HG02852 (cell line): ENCODE results near the gene PGBD5.

ENCODE experiments used
- ATAC-seq: cut with Tn5 transposase; IDR thresholded peaks from one replicate; pipeline ENCODE4 v1.9.1; 2021; ENCODE audit warnings: mild to moderate bottlenecking, moderate library complexity; ENCODE audit not compliant: unreplicated experiment

PGBD5 gene

DNA sequence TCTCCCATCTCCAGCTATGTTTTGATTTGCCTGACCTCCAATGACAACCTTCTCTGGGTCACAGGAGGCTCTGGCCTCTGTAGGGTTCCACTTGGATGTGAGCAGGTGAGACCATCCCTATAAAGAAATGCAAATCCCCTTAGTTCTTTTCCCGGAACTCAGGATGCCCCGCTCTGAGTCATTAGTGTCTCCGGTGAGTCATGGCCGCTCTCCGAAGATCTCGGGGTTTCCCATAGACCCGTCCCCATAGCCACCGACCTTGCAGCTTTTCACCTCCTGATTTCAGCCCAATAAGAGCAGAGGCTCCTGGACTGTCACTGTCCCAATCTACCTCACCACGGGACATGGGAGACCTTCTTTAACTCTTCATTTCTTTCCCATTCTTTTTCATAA, 98.2 kb downstream of the PGBD5 start:
- ATAC-seq = no peak

DNA sequence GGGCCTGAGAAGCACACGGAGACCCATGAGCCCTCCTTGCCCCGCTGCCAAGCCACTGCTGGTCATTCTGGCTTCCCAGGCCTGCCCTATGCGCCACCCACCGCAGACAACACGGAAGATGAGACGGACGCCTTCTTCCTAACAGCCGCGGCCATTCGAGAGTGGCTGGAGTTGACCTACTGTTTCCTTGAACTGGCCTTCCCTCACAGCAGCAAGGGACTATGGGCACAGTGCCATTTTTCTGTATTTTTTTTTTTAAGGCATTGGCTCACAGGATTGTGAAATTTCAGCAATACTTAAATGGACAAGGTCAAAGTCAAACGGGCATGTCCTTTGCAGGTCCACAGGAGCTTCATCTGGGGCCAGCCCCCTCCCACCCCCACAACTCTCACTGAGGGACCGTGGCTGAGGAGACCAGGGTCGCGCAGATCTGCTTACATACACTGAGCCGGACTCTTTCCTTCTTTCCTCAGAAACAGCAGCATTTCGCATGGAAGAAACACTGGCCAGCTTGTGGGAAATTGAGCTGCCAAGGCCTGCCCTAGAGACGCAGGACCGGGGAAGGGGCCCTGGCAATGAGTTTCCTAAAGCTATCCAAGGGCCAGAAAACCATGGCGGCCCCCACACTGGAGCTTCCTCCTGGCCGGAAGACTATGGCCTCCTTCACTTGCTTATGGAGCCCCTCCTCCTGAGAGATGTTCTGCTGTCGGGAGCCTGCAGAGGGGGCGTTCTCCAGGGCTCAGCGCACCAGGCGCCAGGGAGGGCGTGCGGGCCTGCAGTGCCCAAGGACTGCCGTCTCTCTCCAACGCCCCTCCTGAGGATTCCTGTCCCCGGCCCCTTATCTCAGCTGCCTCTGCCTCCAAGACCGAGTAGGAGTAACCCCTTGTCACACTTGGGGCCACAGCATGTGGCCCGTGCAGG, 98.9 kb downstream of the PGBD5 start:
- ATAC-seq = no peak

DNA sequence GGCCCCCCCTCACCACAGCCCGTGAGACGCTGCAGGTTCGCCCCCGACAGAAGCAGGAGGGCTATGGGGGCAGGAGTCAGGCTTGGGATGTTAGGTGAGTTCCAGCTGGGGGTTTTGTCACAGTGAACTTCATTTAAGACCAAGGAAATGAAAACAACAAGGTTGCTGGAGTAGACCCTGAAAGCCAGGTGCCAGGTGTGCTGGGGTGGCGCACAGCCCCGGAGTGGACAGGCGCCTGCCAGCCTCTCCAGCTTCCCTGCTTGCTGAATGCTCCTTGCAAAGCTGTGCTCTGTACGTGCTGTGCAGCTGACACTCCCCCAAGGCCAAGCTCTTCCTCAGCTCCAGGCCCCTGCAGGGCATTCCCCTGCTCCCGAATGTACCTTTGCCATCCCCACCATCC, 102.4 kb downstream of the PGBD5 start:
- ATAC-seq = no peak

DNA sequence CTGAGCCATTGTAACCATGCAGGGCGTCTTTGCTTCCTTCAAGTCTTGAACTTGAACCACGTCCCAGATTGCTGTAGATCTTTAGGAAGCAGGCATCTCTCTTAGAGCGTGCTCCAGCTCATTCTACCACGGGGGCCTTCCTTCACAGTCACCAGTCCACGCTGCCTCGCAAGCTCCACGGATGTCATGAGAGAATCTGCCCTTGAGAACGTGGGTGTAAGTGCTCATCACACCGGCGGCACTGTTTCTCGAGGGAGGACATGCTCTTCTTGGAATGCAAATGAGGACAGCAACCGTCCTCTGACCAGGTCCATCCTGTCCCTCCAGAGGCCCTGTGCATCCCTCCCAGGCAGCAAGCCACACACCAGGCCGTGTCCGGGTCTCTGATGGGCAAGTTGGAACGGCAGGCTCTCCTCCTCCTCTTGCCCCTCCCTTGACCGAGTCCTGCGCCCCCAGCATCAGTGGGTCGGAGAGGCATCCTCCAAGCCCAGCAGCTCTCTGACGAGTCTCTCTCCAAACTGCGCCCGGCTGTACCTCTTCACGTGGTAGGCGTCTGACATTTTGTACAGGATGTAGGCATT, 103.1 kb downstream of the PGBD5 start:
- no peak for ATAC-seq

DNA sequence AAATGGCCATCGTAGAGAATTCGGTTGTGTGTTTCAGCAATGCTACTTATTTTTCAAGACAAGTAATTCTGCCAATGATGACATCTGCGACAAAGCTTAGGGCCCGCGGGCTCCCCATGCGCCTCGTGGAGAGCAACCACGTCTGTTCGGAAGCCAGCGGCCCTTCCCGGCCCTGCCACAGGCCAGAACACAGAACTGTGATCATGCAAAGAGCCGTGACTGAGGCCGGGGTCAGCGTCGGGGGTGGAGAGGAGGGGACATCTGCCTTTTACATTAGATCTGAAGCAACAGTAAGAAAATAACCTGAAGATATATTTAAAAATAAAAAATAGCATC, 103.7 kb downstream of the PGBD5 start:
- no peak for ATAC-seq

DNA sequence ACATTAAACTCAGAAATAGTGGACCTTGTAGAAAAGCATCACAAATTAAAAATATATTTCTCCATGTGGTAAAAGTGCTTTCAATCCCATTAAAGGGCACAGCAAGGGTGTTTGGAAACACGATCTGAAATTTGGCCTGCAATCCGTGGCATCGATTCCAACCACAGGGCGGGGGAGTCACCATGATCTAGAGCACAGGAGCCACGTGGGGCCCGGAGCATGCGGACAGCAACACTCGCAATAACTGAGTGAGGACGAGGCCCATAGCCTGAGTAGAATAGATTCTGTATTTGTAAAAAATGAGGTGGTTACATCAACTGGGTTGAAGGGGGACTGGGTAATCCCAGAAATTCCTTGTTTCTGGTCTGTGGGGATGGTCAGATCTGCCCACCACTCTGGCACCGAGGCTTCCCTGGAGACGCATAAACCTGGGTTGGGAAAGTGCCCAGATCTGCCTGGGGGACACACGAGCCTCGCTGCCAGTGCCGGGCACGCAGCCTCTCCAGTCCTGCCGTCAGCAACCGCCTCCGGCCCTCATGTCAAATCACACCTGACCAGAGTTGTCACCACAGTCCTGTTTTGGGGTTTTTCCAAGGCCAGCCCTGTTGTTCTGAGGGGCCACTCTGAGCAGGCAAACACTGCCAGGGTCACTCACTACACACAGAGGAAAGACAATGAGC, 104.3 kb downstream of the PGBD5 start:
- no peak for ATAC-seq

DNA sequence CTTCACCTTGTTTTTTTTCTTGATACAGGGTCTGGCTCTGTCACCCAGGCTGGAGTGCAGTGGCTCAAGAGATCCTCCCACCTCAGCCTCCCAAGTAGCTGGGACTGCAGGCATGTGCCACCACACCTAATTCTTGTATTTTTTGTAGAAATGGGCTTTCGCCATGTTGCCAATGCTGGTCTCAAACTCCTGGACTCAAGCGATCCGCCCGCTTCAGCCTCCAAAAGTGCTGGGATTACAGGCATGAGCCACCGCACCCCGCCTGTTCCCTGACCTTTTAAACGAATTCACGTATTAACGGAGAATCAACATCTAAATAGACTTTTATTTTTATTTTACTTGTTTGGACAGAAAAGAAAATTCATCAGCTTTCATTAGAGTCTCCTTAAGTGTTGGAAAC, 104.8 kb downstream of the PGBD5 start:
- ATAC-seq = no peak

DNA sequence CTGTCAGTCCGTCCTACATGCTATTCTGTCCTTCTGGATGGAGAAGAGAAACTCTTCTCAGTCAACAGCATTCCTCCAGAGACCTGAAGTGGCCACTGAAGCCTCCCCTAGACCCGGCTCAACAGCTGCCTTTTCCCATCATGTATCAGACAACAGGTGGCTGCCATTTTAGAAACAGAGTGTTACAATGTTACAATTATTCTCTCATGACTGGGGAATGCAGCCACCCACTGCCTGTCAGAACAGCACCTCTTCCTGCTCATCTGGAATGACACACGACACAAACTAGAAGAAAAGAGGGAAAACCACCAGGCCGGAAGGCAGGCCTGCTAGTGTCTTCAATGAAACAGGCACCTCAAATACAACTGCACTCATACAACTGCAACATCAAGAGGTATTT, 105.3 kb downstream of the PGBD5 start:
- ATAC-seq = no peak

DNA sequence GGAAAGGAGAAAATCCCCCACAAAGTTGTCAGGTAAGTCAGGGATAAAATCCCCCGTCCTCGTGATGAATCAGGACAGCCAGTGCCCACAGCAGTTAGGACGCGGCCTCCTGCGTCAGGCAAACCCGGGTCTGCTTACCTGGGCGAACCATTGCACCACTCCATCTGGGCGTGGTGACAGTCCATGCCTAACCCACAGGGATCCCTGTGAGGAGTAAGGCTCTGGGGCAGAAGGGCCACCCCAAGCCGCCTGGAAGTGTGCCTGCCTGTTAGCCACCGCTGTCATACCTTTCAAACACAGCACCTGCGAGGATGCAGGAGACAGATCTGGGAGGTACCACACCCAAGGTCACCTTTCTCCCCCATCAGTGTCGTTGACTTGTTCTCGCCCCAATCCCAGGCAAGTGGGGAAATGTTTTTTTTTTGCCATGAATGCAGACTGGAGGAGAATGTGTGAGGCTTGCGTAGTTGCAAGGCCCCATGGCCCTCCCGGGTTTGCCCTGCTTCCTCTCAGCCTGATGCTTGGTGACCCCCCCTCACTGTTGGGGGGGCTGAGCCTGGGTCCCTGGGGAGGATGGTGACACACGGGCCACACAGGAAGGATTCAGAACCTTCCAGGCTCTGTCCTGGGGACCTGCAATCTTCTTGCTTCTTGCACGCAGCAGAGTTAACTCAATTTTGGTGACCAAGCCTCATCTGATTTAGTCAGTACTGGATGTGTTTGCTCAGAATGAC, 107.0 kb downstream of the PGBD5 start:
- no peak for ATAC-seq

DNA sequence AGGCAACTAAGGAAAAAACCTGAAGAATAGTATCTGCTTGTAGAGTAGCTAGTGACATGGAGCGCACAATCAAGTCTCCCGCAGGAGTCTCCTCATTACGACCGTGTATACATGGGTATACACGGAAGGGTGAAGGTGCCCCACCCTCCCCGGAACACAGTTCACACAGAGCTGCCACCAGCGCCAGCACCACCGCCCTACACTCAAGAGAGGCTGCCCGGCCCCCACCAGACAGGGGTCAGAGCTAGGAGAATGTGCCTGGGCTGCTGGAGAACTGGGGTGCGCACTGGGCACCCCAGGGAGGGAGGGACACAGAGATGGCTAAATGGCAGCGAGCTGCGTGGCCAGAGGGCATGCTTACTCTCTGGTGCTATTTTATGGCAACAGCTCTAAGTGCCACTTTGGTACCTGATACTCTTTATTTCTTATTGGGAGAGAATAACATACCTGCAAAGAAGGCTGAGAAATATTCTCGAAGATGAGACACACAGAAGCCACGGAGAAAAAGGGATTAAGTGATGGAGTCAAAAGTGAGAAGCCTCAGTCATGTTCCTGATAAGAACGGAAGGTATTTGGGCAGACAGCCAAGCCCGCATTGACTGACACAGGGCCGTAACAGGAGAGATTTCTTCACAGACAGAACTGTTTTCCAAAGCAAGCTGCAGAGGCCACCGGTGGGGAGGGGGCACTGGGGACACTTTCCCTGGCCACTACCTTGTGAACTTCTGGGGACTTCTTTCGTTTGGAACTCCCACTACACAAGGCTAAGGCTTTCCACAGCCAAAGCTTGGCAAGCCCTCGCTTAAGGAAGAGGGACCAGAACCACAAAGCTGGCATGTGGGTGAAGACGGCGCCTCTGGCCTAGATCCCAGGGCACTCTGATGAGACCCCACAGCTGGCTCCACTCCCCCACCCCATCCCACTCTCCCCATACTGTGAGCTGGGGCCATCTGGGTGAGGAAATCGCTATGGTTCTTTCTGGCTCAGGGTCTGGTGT, 108.0 kb downstream of the PGBD5 start:
- no peak for ATAC-seq

DNA sequence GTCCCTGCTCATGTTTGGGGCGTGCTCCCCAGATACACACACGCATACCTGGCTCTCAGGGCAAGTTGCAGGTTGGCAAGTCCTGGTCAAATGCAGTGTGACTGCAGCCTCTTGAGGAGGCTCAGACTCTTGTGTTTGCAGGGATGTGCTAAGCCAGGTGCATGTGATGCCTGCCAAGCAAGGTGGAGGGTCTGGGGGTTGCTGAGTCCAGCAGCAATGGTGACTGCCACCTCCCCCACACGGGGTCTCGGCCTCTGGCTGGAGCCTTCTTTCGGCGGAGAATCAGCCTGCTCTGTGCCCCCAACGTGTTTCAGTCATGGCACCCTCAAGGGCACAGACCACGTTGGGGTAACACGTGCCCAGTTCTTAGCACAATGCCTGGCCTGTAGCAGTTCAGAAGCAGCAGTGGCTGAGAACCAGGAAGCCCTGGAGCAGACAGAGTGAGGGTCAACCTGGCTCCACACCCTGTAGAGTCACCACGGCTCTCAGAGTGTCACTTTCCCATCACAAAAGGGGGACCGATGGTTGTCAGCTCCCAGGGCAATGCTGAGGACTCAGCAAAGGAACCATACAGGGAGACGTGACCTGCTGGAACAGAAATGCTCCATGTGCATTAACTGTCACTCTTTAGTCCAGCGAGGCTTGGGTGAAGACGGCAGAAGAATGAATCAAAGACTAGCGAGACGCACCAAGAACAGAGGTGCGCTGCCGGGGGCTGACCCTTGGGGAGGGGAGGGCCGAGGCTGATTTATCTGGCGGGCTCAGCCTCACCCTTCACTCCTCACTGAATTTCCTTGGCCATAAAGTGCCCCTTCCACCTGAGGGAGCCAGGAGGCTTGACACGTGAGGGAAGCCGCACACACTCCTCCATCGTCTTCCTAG, 109.0 kb downstream of the PGBD5 start:
- no peak for ATAC-seq

DNA sequence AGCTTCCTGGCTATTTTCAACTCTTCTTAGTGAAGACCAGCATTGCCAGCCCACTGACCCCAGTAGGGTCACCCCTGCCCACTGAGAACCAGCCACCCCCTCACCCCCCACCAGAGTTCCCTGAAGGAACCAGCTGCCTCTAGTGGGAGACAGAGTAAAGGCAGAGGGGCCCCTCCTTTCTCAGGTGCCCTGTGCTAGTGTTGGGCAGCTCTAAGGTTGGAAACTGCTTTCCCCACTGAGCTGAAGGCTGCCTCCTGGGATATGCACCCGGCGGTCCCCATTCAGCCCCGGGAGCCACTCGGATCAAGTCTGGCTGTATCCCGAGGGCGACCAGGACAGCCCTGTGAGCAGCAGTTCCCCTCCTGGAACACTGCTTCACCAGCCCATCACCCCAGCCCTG, 111.0 kb downstream of the PGBD5 start:
- ATAC-seq = no peak

DNA sequence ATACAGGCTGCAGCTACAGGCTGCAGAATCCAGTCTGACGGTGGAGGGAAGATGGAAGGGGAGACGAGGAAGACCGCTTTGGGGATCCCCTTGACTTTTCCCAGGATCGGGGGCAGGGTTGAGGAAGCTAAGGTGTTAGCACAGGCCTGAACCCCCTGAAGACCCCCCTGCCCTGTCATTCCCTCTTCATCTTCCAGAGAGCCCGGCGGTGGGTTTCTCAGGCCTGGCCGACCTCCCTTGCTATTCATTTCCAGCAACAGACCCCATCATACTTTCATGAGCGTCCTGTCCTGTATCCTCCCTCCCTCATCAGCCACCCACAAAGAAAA, 112.0 kb downstream of the PGBD5 start:
- ATAC-seq = no peak

DNA sequence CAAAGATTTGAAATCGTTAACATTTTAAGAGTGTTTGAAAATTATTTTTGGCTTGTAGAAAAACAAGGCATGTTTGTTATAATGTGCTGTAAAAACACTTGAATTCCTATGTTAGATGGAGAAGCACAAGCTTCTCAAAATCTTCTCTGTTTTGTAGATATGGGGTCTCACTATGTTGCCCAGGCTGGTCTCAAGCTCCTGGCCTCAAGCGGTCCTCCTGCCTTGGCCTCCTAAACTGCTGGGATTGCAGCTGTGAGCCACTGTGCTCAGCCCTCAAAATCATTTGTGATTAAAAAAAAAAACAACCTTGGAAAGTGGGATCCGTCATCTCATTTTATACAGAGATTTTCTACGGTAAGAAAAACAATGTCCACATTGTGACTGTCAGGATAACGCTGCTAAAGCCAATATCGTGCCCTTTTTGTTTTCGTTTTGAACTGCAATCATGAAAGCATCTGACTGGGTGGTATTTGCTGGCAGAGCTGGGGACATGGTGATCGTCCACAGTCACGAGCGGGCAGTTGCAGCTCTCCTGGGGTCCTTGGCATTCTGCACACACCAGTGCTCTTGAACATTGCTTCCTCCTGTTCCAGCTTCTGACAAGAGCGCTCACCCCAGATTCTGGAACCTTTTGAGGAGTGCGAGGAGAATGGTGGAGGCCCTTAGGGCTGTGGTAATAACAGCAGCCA, 112.5 kb downstream of the PGBD5 start:
- ATAC-seq = no peak

DNA sequence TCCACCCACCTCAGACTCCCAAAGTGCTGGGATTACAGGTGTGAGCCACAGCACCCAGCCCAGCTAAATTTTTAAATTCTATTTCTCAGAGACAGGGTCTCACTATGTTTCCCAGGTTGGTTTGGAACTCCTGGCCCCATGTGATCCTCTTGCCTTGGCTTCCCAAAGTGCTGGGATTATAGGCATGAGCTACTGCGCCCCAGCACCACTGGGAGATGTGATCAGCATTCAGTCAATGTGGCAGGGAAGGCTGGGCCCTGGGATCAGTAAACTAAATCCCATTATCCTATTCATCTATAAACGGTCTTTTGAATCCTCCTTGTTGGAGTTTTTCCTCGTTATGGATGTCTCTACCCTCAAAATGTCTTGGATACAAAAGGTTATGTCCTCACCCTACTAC, 113.5 kb downstream of the PGBD5 start:
- ATAC-seq = no peak

DNA sequence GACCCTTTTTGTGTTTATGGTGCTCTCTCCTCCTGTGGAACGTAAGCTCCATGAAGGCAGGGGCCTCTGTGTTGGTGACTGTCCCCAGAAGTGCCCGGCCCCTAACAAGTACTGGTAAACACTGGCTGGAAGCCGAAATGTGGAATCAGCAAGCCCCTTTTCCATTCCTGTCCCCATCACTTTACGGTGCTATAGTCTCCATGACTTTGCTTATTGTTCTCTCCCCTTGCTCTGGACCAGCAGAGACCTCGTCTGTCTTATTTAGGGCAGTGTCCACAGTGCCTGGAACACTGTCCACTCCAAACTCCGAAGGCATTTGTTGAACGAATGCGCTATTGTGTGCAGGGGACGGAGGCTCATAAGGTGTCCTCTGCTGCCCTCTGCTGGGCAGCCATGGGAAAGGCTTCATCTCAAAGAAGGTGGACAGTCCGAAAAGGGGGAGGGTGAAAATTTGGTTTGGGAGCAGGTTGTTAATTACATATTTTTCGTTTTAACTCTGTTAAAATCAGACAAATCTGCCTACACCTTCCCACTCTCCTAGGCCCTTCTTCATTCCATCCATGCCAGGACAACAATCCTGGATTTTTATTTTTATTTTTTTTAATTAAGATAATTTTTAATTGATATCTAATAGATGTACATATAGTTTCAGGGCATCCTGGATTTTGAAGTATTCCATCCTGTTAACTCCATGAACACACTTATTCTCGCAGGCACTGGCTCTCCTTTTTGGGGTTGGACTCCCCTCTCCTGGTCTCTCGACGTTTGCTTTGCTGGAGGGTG, 115.6 kb downstream of the PGBD5 start:
- peak; percentile 67 for ATAC-seq

DNA sequence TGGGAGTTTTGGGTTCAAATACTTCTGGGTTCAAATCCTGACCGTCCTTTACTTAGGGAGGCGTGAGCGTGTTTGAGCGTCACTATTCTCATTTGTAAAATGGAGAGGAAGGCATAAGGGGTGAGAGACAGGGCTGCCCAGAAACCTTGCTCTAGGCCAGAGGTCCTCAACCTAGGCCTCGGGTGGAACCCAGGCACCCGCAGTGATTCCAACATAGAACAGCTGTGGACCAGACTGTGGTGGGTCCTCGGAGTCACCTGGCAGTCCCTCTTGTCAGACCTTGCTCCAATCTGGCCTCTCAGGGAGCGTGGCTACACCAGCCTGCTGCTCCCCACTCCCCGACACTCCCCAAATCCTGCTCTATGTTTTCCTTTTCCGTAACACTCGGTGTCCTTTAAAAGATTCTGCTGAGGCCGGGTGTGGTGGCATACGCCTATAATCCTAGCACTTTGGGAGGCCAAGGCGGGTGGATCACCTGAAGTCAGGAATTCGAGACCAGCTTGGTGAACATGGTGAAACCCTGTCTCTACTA, 116.4 kb downstream of the PGBD5 start:
- ATAC-seq = no peak

DNA sequence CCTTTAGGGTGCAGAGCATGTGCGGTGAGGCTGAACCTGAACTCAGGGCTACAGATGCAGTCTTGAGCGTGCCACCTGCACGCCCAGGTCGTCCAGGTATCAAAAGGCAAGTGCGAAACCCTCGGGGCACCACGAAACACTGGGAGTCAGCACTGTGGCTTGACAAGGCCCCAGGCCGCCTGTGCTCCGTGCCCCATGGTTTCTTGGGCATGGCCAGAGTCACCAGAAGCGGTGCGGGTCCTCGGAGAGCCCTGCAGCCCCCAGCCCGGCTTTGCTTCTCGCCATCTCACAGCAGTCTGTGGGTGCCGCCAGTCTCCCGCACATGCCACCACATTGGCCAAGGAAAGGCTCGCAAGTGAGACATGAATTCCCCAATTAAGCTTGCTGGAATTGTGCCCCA, 117.3 kb downstream of the PGBD5 start:
- no peak for ATAC-seq
